ENCODE data around the gene TCEA2. TPM values are rescaled to one million over a fixed set of nuclear protein-coding genes. Genes with fewer than 3 reads are reported as not detected.

TCEA2 gene
- total and polyA plus RNA-seq, 2 of the 13 experiments (the other 11 are each of a cell fraction or from before 2014, with no cell fraction given) = 28.1 to 33.7 TPM

- TF ChIP-seq, protein P1, sequence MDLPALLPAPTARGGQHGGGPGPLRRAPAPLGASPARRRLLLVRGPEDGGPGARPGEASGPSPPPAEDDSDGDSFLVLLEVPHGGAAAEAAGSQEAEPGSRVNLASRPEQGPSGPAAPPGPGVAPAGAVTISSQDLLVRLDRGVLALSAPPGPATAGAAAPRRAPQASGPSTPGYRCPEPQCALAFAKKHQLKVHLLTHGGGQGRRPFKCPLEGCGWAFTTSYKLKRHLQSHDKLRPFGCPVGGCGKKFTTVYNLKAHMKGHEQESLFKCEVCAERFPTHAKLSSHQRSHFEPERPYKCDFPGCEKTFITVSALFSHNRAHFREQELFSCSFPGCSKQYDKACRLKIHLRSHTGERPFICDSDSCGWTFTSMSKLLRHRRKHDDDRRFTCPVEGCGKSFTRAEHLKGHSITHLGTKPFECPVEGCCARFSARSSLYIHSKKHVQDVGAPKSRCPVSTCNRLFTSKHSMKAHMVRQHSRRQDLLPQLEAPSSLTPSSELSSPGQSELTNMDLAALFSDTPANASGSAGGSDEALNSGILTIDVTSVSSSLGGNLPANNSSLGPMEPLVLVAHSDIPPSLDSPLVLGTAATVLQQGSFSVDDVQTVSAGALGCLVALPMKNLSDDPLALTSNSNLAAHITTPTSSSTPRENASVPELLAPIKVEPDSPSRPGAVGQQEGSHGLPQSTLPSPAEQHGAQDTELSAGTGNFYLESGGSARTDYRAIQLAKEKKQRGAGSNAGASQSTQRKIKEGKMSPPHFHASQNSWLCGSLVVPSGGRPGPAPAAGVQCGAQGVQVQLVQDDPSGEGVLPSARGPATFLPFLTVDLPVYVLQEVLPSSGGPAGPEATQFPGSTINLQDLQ (CRISPR knock-in tag; IDR thresholded peaks at IDR 0.05) = no peak
- TF ChIP-seq HHEX (CRISPR knock-in tag; IDR thresholded peaks at IDR 0.05) (no peak), TSC22D2 (CRISPR knock-in tag; IDR thresholded peaks at IDR 0.05; ENCODE audit: borderline replicate concordance) (no peak), NKX3-1 (CRISPR knock-in tag; IDR thresholded peaks at IDR 0.05) (no peak), ZNF619 (CRISPR knock-in tag; IDR thresholded peaks at IDR 0.05) (0 out of 2 replicates have a peak, but pooled peaks have one; percentile 13), ZNF816 (CRISPR knock-in tag; IDR thresholded peaks at IDR 0.05; ENCODE audit: borderline replicate concordance) (no peak), ISL2 (CRISPR knock-in tag; IDR thresholded peaks at IDR 0.05) (no peak), CREBL2 (CRISPR knock-in tag; IDR thresholded peaks at IDR 0.05; ENCODE audit: borderline replicate concordance) (no peak), ZSCAN9 (CRISPR knock-in tag; IDR thresholded peaks at IDR 0.05; ENCODE audit: borderline replicate concordance) (no peak), DNMT1 (CRISPR knock-in tag; IDR thresholded peaks at IDR 0.05) (no peak), ZC3H13 (CRISPR knock-in tag; IDR thresholded peaks at IDR 0.05) (no peak), ZNF670 (CRISPR knock-in tag; IDR thresholded peaks at IDR 0.05; ENCODE audit: borderline replicate concordance) (no peak), ARID2 (CRISPR knock-in tag; IDR thresholded peaks at IDR 0.05; ENCODE audit: borderline replicate concordance) (no peak), TFDP2 (CRISPR knock-in tag; IDR thresholded peaks at IDR 0.05) (no peak), ARNTL (CRISPR knock-in tag; IDR thresholded peaks at IDR 0.05) (no peak), EP300 (IDR thresholded peaks at IDR 0.05; ENCODE audit: low read depth in 2 of 2, low read length in 2 of 2) (no peak), EP300 (CRISPR knock-in tag; IDR thresholded peaks at IDR 0.05; ENCODE audit: borderline replicate concordance) (no peak), KLF12 (CRISPR knock-in tag; IDR thresholded peaks at IDR 0.05; ENCODE audit: borderline replicate concordance) (no peak), STAT6 (CRISPR knock-in tag; IDR thresholded peaks at IDR 0.05; ENCODE audit: borderline replicate concordance) (no peak), TBP (CRISPR knock-in tag; IDR thresholded peaks at IDR 0.05) (no peak), NFKB2 (CRISPR knock-in tag; IDR thresholded peaks at IDR 0.05; ENCODE audit: borderline replicate concordance) (peak; percentile 16; the same call in 1 of the 2 replicates)
- TF ChIP-seq, protein P2, sequence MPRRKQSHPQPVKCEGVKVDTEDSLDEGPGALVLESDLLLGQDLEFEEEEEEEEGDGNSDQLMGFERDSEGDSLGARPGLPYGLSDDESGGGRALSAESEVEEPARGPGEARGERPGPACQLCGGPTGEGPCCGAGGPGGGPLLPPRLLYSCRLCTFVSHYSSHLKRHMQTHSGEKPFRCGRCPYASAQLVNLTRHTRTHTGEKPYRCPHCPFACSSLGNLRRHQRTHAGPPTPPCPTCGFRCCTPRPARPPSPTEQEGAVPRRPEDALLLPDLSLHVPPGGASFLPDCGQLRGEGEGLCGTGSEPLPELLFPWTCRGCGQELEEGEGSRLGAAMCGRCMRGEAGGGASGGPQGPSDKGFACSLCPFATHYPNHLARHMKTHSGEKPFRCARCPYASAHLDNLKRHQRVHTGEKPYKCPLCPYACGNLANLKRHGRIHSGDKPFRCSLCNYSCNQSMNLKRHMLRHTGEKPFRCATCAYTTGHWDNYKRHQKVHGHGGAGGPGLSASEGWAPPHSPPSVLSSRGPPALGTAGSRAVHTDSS (CRISPR knock-in tag; conservative IDR thresholded peaks at IDR 0.05) = no peak
Measured at GRCh38 chr20:64081624-64081964, 18.6 kb downstream of the TCEA2 start (continued).
